Measurements from ENCODE around the gene CAB39L. TPM values are rescaled to one million over a fixed set of nuclear protein-coding genes. Genes with fewer than 3 reads are reported as not detected.

Gene CAB39L
- total RNA-seq, 1 donor from 2014 or later, result 13.4 TPM

DNA sequence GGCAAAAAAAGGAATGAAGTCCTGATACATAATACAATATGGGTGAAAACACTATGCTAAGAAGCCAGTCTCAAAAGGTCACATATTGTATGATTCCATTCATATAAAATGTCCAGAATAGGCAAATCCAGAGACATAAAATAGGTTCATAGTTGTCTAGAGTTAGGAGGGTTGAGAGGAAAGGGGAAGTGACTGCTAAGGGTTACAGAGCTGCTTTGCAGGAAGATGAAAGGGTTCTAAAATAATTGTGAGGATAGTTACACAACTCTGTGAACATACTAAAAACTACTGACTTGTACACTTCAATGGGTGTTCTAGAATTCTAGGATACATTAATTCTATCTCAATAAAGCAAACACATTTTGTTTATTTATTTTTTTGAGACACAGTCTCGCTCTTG lies 25.7 kb downstream of the CAB39L start:
- no peak for DNase-seq

DNA sequence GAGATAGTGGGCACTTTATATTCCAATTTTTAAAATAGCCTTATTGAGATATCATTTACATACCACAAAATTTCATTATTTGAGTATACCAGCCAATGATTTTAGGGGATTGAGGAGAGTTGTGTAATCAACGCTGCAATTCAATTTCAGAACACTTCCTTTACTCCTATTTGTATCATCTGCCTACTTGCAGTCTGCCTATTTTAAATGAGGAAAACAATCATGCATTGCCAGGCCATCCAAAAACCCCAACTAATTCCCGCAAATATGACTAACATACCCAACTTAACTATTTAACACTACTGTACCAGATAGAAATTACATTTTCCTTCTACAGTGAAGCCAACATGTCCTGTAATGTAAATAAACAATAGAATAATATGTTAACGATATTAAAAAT lies 26.7 kb downstream of the CAB39L start:
- TF ChIP-seq CTCF (IDR thresholded peaks at IDR 0.05), result no peak
- Histone ChIP-seq H3K36me3 (no peaks in the 10 kb centered on the region), H3K9me3 (no peaks in the 10 kb centered on the region), H3K27me3 (ENCODE audit: low read depth) (no peaks in the 10 kb centered on the region), H3K4me1 (no peaks in the 10 kb centered on the region), H3K27ac (no peak overlapping the region), H3K4me3 (no peak overlapping the region)
- ATAC-seq, result no peak
- no peak for DNase-seq
- intact Hi-C loops (cut with DNase I), result no loop called here

More for the DNA sequence above, 25.7 kb downstream of the CAB39L start:
- Histone ChIP-seq H3K27me3 (ENCODE audit: low read depth) (no peaks in the 10 kb centered on the region), H3K9me3 (no peaks in the 10 kb centered on the region), H3K4me3 (no peak overlapping the region), H3K4me1 (no peaks in the 10 kb centered on the region), H3K36me3 (no peaks in the 10 kb centered on the region), H3K27ac (no peak overlapping the region)
- TF ChIP-seq CTCF (IDR thresholded peaks at IDR 0.05), result no peak
- intact Hi-C loops (cut with DNase I), result no loop called here
- no peak for ATAC-seq

DNA sequence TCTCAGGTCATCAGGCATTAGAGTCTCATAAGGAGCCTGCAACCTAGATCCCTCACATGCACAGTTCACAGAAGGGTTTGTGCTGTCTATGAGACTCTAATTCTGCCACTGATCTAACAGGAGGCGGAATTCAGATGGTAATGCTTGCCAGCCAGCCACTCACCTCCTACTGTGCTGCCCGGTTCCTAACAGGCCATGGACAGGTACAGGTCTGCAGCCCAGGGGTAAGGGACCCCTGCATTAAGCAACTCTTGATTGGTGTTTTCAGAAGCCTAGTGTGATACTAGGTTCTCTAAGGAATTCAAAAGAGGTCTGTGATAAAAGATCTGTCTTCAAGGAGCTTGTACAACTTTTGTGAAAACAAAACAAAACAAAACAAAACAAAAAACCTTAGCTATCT lies 31.1 kb downstream of the CAB39L start:
- DNase-seq, result no peak
- Histone ChIP-seq H3K27me3 (ENCODE audit: low read depth) (no peaks in the 10 kb centered on the region), H3K9me3 (no peaks in the 10 kb centered on the region), H3K36me3 (no peaks in the 10 kb centered on the region), H3K4me1 (no peaks in the 10 kb centered on the region), H3K27ac (no peak overlapping the region), H3K4me3 (no peak overlapping the region)
- intact Hi-C loops (cut with DNase I), result no loop called here
- no peak for TF ChIP-seq CTCF (IDR thresholded peaks at IDR 0.05)
- no peak for ATAC-seq

GRCh38 chr13:49411353-49411752 lies 32.5 kb downstream of the CAB39L start:
- no peak for TF ChIP-seq CTCF (IDR thresholded peaks at IDR 0.05)
- DNase-seq (no peak), ATAC-seq (no peak)
- H3K4me3 ChIP-seq, result no peak overlapping the region
- no peaks in the 10 kb centered on the region for H3K27me3 ChIP-seq (ENCODE audit: low read depth)
- no peak overlapping the region for H3K27ac ChIP-seq
- no peaks in the 10 kb centered on the region for H3K4me1 ChIP-seq
- H3K36me3 ChIP-seq, result no peaks in the 10 kb centered on the region
- no peaks in the 10 kb centered on the region for H3K9me3 ChIP-seq
- intact Hi-C loops (cut with DNase I), result no loop called here

- Histone ChIP-seq H3K9me3 (no peaks in the 10 kb centered on the region), H3K27ac (no peak overlapping the region), H3K27me3 (ENCODE audit: low read depth) (no peaks in the 10 kb centered on the region), H3K4me3 (no peak overlapping the region), H3K4me1 (no peaks in the 10 kb centered on the region), H3K36me3 (no peaks in the 10 kb centered on the region)
- intact Hi-C loops (cut with DNase I), result no loop called here
- ATAC-seq (no peak), DNase-seq (no peak)
- no peak for TF ChIP-seq CTCF (IDR thresholded peaks at IDR 0.05)
Measured at GRCh38 chr13:49410477-49410876, 33.4 kb downstream of the CAB39L start.

DNA sequence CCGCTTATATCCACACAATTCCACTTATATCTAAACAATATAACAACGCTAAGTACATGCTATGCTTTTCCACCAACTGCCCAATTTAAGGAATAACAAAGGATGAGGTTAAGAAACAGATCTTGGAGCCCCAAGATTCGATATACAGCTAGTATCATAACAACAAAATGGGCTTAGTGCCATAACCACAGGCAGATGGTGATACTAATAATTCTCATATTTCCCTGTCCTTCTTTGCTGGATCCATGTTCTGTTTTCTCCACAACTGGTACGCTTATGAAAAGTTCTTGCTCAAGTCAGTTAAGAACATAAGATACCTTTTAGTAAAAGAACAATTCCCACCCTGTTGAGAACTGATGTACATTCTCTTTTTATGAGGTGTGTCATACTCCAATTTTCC lies 33.9 kb downstream of the CAB39L start:
- Histone ChIP-seq H3K27ac (no peak overlapping the region), H3K4me1 (no peaks in the 10 kb centered on the region), H3K27me3 (ENCODE audit: low read depth) (no peaks in the 10 kb centered on the region), H3K4me3 (no peak overlapping the region), H3K9me3 (peaks cover 3% of the 10 kb centered on the region), H3K36me3 (no peaks in the 10 kb centered on the region)
- intact Hi-C loops (cut with DNase I), result no loop called here
- no peak for DNase-seq
- no peak for TF ChIP-seq CTCF (IDR thresholded peaks at IDR 0.05)
- ATAC-seq, result no peak
